Choroid plexus epithelial cell (primary cell): Measurements from ENCODE around the gene IL32.

Source experiments
- DNase-seq: peaks from one replicate; pipeline ENCODE4 v3.0.0-alpha.2; 2010; ENCODE audit warnings: low read depth
- H3K4me3 ChIP-seq: 2 replicates; pipeline ENCODE4 v1.5.1; 2011; ENCODE audit warnings: low read depth, mild to moderate bottlenecking, control low read depth, low read length, moderate library complexity
- TF ChIP-seq, protein P1 (sequence below): conservative IDR thresholded peaks from 2 replicates; pipeline ENCODE4 v1.5.1; 2011; ENCODE audit warnings: low read depth, mild to moderate bottlenecking, control low read depth, inconsistent platforms, low read length, moderate library complexity

IL32 gene

DNA sequence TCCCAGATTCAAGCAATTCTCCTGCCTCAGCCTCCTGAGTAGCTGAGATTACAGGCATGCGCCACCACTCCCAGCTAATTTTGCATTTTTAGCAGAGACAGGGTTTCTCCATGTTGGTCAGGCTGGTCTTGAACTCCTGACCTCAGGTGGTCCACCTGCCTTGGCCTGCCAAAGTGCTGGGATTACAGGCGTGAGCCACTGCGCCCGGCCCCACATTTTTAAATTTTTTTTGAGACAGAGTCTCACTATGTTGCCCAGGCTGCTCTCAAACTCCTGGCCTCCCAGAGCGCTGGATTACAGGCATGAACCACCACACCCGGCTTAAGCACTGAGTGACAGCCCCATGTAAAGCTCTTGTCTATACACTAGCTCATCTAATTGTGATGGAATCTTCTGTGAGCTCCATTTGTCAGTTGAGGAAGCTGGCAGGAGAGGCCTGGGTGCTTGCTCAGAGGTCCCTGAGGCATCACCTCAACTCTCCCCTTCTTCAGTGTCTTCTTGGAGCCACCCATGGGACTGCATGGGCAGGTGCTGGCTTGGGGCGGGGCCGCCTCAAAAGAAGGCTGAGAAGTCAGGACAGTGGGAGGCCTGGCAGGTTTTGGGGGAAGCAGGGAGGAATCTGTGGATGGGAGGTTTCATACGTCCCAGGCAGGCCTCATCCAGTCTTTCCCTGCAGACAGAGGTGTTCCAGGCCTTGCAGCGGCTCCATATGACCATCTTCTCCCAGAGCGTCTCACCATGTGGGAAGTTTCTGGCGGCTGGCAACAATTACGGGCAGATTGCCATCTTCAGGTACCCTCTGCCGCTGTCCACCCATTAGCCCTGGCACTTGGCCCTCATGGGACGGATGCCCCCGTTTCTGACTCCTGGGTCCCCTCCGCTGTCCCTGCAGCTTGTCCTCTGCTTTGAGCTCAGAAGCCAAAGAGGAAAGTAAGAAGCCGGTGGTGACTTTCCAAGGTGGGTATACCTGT is 40.1 kb upstream of the IL32 start:
- H3K4me3 ChIP-seq, result no peak overlapping the region
- no peak for DNase-seq
- TF ChIP-seq, protein P1, sequence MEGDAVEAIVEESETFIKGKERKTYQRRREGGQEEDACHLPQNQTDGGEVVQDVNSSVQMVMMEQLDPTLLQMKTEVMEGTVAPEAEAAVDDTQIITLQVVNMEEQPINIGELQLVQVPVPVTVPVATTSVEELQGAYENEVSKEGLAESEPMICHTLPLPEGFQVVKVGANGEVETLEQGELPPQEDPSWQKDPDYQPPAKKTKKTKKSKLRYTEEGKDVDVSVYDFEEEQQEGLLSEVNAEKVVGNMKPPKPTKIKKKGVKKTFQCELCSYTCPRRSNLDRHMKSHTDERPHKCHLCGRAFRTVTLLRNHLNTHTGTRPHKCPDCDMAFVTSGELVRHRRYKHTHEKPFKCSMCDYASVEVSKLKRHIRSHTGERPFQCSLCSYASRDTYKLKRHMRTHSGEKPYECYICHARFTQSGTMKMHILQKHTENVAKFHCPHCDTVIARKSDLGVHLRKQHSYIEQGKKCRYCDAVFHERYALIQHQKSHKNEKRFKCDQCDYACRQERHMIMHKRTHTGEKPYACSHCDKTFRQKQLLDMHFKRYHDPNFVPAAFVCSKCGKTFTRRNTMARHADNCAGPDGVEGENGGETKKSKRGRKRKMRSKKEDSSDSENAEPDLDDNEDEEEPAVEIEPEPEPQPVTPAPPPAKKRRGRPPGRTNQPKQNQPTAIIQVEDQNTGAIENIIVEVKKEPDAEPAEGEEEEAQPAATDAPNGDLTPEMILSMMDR, result no peak

DNA sequence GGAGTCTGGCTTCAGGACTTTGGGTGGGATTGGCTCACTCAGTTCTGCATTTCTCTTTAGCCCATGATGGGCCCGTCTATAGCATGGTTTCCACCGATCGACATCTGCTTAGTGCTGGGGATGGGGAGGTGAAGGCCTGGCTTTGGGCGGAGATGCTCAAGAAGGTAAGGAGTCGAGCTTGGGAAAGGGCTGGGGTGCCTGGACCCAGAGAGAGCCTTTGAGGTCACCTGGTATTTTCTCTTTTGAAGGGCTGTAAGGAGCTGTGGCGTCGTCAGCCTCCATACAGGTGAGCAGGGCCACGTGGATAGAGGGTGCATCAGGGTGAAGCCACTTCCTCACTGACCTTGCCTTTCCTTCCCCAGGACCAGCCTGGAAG is 39.4 kb upstream of the IL32 start:
- H3K4me3 ChIP-seq, result no peak overlapping the region
- TF ChIP-seq, protein P1, result no peak
- no peak for DNase-seq

DNA sequence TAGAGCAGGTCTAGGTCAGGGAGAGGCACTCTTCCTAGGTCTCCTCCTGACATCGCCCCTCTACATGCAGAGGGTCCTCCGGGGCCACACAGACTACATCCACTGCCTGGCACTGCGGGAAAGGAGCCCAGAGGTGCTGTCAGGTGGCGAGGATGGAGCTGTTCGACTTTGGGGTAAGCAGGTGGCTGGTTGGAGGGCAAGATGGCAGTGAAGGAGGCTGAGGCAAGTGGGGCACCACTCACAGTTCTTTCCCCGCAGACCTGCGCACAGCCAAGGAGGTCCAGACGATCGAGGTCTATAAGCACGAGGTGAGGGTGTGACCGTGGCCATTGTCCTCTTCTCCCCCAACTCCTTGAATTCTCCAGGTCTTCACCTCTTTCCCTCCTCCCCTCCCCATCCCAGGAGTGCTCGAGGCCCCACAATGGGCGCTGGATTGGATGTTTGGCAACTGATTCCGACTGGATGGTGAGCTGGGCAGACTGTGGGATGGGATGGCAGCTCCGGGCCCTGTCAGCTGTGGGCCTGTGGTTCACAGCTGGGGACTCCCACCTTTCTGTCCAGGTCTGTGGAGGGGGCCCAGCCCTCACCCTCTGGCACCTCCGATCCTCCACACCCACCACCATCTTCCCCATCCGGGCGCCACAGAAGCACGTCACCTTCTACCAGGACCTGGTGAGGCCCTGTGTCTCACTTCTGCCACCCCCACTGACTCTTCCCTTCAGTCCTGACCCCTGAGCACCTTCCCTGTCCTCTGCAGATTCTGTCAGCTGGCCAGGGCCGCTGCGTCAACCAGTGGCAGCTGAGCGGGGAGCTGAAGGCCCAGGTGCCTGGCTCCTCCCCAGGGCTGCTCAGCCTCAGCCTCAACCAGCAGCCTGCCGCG is 38.6 kb upstream of the IL32 start:
- DNase-seq, result no peak
- TF ChIP-seq, protein P1, result no peak
- no peak overlapping the region for H3K4me3 ChIP-seq

DNA sequence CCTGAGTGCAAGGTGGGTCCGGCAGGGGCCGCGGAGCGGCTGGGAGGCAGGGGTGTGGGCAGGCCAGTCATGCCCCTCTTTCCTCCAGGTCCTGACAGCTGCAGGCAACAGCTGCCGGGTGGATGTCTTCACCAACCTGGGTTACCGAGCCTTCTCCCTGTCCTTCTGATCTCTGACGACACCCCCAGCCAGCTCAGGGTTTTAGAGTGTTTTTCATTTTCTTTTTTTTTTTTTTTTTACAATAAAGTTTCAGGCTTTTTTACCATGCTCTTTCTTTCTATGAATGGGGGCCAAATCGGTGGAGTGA is 38.0 kb upstream of the IL32 start:
- TF ChIP-seq, protein P1, result no peak
- DNase-seq, result no peak
- H3K4me3 ChIP-seq, result no peak overlapping the region

DNA sequence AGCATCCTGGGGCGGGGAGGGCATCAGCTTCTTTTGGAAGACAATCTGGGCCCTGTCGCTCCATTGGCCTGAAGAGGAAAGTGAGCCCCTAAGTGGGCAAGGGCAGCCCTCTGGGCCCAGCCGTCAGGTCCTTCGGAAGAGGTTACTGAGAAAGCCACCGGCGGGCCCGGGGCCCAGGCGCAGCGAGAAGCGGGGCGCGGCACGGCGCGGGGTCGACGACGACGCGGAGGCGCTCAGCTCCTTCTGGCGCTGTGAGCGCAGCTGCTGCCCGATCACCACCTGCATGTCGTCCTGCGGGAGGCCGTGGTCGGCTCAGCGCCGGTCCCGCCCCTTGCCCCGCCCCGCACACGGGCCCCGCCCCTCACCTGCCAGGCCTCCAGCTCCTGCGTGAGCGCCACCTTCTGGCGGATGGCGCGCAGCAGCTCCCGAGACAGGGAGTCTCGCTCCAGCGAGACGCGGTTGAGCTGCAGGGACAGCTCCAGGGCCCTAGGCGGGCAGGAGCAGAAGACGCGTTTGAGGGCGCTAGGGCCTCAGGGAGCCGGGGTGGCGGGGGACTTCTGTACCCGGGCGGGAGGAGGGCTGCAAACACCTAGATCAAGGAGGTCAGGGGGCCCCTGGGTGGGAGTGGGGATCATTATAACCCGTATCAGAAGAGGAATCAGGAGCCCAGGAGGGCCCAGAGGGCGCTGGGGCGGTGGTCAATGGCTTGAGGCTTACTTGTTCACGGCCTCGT is 37.3 kb upstream of the IL32 start:
- TF ChIP-seq, protein P1, result peak; percentile 72
- no peak overlapping the region for H3K4me3 ChIP-seq
- peak; percentile 81 for DNase-seq

DNA sequence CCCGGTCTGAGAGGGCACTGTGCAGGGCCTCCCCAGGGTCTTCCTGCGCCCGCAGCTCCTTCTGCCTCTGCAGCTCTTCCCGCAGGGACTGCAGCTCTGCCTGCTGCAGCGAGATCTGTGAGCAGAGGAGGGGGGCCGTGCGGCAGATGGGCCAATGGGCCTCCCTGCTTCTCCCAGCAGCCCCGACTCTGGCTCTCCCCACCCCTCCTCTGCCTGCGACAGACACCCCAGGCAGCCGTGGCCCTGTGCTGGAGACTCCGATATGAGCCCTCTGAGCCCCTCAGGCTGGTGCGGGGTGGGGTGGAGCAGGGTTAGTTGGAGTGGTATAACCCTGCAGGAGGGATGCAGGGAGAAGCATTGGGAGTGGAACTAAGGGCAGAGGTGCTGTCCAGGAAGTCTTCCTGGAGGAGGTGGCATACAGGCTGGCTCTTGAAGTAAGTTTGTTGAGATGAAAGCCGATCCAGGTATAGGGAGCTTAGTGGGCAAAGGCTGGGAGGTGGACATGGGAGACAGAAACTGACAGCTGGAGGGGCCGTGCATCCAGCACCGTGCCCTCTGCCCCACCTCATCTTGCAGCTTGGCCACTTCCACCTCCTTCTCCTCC is 36.6 kb upstream of the IL32 start:
- TF ChIP-seq, protein P1, result no peak
- no peak for DNase-seq
- no peak overlapping the region for H3K4me3 ChIP-seq
